ENCODE measurements around the gene BEST4. TPM values are rescaled to one million over a fixed set of nuclear protein-coding genes. Genes with fewer than 3 reads are reported as not detected.

BEST4 gene
- total RNA-seq, 1 experiment from 2014 or later: 0.35 TPM

GRCh38 chr1:44778705-44779576 is 9.0 kb downstream of the BEST4 start:
- Mint-ChIP-seq H3K4me1 (ENCODE audit: insufficient read depth, unreplicated experiment) (peaks cover 25% of the 10 kb centered on the region), H3K4me3 (ENCODE audit: unreplicated experiment) (peak overlapping the region; percentile 37), H3K27me3 (ENCODE audit: insufficient read depth, unreplicated experiment) (no peaks in the 10 kb centered on the region), H3K9me3 (ENCODE audit: unreplicated experiment) (no peaks in the 10 kb centered on the region), H3K36me3 (ENCODE audit: insufficient read depth, unreplicated experiment) (peaks cover 82% of the 10 kb centered on the region), H3K27ac (ENCODE audit: low read depth, unreplicated experiment) (no peak overlapping the region)
- BruUV-seq (replicated peaks): no TSS peak
- intact Hi-C loops (cut with micrococcal nuclease): no loop called here
- DNase-seq (ENCODE audit: unreplicated experiment): no peak
- TF ChIP-seq CTCF (IDR thresholded peaks at IDR 0.05; ENCODE audit: unreplicated experiment): no peak
- POLR2A ChIA-PET: interaction anchor here (0.7 to 4.8 kb wide), 9 partner anchors 11 to 772 kb away, joined by 3 to 93 read pairs (median 8); partner anchors contain the start of genes AKR1A1, BEST4, HECTD3 and PLK3
- CTCF ChIA-PET: interaction anchor here (1.0 to 3.5 kb wide), 4 partner anchors 8 to 49 kb away, joined by 3 to 14 read pairs (median 4); no protein-coding TSS in a partner anchor

GRCh38 chr1:44777969-44778635 is 9.9 kb downstream of the BEST4 start:
- peaks cover 82% of the 10 kb centered on the region for H3K36me3 Mint-ChIP-seq (ENCODE audit: insufficient read depth, unreplicated experiment)
- H3K4me3 Mint-ChIP-seq (ENCODE audit: unreplicated experiment): peak overlapping the region; percentile 91
- intact Hi-C loops (cut with micrococcal nuclease): no loop called here
- no peak for DNase-seq (ENCODE audit: unreplicated experiment)
- H3K27me3 Mint-ChIP-seq (ENCODE audit: insufficient read depth, unreplicated experiment): no peaks in the 10 kb centered on the region
- no peak for TF ChIP-seq CTCF (IDR thresholded peaks at IDR 0.05; ENCODE audit: unreplicated experiment)
- no peaks in the 10 kb centered on the region for H3K9me3 Mint-ChIP-seq (ENCODE audit: unreplicated experiment)
- H3K4me1 Mint-ChIP-seq (ENCODE audit: insufficient read depth, unreplicated experiment): peaks cover 25% of the 10 kb centered on the region
- ChIA-PET POLR2A (interaction anchor here (1.2 to 4.8 kb wide), 9 partner anchors 9 to 233 kb away, joined by 3 to 93 read pairs (median 8); partner anchors contain the start of genes BEST4, BTBD19, DYNLT4 and HECTD3), CTCF (interaction anchor here (0.9 to 1.5 kb wide), 4 partner anchors 9 to 49 kb away, joined by 3 to 7 read pairs (median 3); no protein-coding TSS in a partner anchor)
- H3K27ac Mint-ChIP-seq (ENCODE audit: low read depth, unreplicated experiment): no peak overlapping the region
- BruUV-seq (replicated peaks): no TSS peak

- no TSS peak for BruUV-seq (replicated peaks)
- ChIA-PET POLR2A (interaction anchor here (0.7 to 4.8 kb wide), 12 partner anchors 9 to 1205 kb away, joined by 3 to 93 read pairs (median 8); partner anchors contain the start of genes BEST4, BTBD19, DYNLT4 and EIF2B3), CTCF (interaction anchor here (0.9 to 1.5 kb wide), 5 partner anchors 8 to 48 kb away, joined by 3 to 7 read pairs (median 3); no protein-coding TSS in a partner anchor)
- Mint-ChIP-seq H3K4me1 (ENCODE audit: insufficient read depth, unreplicated experiment) (peaks cover 25% of the 10 kb centered on the region), H3K27me3 (ENCODE audit: insufficient read depth, unreplicated experiment) (no peaks in the 10 kb centered on the region), H3K36me3 (ENCODE audit: insufficient read depth, unreplicated experiment) (peaks cover 78% of the 10 kb centered on the region), H3K4me3 (ENCODE audit: unreplicated experiment) (peak overlapping the region; percentile 91), H3K27ac (ENCODE audit: low read depth, unreplicated experiment) (peak overlapping the region; percentile 99), H3K9me3 (ENCODE audit: unreplicated experiment) (no peaks in the 10 kb centered on the region)
- intact Hi-C loops (cut with micrococcal nuclease): no loop called here
- DNase-seq (ENCODE audit: unreplicated experiment): no peak
- no peak for TF ChIP-seq CTCF (IDR thresholded peaks at IDR 0.05; ENCODE audit: unreplicated experiment)
These were observed 10.4 kb downstream of the BEST4 start for GRCh38 chr1:44777547-44777946.

- Mint-ChIP-seq H3K27ac (ENCODE audit: low read depth, unreplicated experiment) (peak overlapping the region; percentile 99), H3K27me3 (ENCODE audit: insufficient read depth, unreplicated experiment) (no peaks in the 10 kb centered on the region), H3K4me3 (ENCODE audit: unreplicated experiment) (peak overlapping the region; percentile 91), H3K36me3 (ENCODE audit: insufficient read depth, unreplicated experiment) (peaks cover 70% of the 10 kb centered on the region), H3K4me1 (ENCODE audit: insufficient read depth, unreplicated experiment) (peaks cover 25% of the 10 kb centered on the region), H3K9me3 (ENCODE audit: unreplicated experiment) (no peaks in the 10 kb centered on the region)
- BruUV-seq (replicated peaks): no TSS peak
- TF ChIP-seq CTCF (IDR thresholded peaks at IDR 0.05; ENCODE audit: unreplicated experiment): no peak
- CTCF ChIA-PET: interaction anchor here (0.7 to 2.8 kb wide), 6 partner anchors 9 to 784 kb away, joined by 3 to 20 read pairs (median 6); partner anchors contain the start of gene RNU5D-1
- intact Hi-C loops (cut with micrococcal nuclease): no loop called here
- no peak for DNase-seq (ENCODE audit: unreplicated experiment)
- POLR2A ChIA-PET: interaction anchor here (0.7 to 4.8 kb wide), 25 partner anchors 9 to 1204 kb away, joined by 3 to 93 read pairs (median 8); partner anchors contain the start of genes BEST4, BTBD19, DYNLT4 and EIF2B3
These were observed 11.3 kb downstream of the BEST4 start for GRCh38 chr1:44776730-44777068.
